PC-9 (cell line): ENCODE results near the gene ARHGAP10.

Experiments used
- EZH2 ChIP-seq: fragments of 200-600 bp; sonication (generic); IDR thresholded peaks from 2 replicates; pipeline ENCODE4 v1.8.0; 2017; ENCODE audit warnings: antibody characterized with exemption, low read depth
- TF ChIP-seq, protein P1 (sequence below): fragments of 200-600 bp; sonication (generic); conservative IDR thresholded peaks from 2 replicates; pipeline ENCODE4 v1.6.1; 2017; ENCODE audit warnings: mixed run types, antibody characterized with exemption, mild to moderate bottlenecking, moderate library complexity

DNA sequence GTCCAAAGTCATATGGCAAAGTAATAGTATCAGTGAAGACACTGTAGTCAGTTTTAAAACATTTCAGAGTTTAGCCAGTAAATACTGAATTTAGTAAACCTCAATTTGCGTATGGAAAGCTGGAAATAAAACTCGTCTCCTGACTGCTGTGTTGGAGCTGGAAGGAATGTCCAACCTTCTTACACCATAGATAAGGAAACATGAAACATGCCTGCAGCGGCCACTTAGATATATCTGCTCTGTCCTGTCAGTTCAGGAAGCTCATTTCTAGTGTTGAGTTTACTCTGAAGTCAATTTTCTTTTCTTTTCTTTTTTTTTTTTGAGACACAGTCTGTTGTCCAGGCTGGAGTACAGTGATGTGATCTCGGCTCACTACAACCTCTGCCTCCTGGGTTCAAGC lies 21.2 kb downstream of the ARHGAP10 start:
- TF ChIP-seq, protein P1, sequence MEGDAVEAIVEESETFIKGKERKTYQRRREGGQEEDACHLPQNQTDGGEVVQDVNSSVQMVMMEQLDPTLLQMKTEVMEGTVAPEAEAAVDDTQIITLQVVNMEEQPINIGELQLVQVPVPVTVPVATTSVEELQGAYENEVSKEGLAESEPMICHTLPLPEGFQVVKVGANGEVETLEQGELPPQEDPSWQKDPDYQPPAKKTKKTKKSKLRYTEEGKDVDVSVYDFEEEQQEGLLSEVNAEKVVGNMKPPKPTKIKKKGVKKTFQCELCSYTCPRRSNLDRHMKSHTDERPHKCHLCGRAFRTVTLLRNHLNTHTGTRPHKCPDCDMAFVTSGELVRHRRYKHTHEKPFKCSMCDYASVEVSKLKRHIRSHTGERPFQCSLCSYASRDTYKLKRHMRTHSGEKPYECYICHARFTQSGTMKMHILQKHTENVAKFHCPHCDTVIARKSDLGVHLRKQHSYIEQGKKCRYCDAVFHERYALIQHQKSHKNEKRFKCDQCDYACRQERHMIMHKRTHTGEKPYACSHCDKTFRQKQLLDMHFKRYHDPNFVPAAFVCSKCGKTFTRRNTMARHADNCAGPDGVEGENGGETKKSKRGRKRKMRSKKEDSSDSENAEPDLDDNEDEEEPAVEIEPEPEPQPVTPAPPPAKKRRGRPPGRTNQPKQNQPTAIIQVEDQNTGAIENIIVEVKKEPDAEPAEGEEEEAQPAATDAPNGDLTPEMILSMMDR: no peak
- no peak for TF ChIP-seq EZH2
